CD4-positive, alpha-beta T cell treated with Interleukin-15 for 4 hours (primary cell): ENCODE data around the gene GDPD4.
A peak's percentile ranks its signal among the peaks of the same experiment; 100 is the strongest.

ENCODE experiments used
- DNase-seq: peaks from one replicate; pipeline ENCODE4 v3.0.0-alpha.2; 2020; ENCODE audit warnings: low spot score

The GDPD4 gene

DNA sequence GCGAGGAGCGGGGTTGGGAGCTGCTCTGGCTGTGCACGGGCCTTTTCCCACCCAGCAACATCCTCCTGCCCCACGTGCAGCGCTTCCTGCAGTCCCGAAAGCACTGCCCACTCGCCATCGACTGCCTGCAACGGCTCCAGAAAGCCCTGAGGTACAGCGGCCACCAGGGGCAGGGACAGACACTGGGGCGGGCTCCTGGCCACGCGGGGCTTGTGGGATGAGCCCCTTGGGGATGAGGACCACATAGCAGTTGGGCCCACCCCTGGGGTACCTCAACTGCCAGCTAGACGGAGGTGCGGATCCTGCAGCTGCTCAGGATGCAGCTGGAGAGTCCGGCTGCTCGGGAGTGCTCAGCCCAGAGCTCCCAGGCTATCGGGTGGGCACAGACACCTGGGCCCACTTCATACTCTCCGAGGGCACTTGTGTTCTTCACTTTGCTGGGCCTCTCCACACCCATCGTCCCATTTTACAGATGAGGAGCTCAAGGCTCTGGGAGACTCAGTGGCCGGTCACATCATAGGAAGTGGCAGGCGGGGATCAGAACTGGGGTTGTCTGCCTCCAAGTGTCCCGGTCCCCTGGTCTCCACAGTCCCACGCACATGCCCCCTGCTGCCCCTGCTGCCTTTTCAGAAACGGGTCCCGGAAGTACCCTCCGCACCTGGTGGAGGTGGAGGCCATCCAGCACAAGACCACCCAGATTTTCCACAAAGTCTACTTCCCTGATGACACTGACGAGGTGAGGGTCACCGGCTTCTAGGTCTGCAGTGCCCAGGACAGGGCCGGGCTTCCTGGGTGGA, 95.8 kb downstream of the GDPD4 start:
- no peak for DNase-seq

DNA sequence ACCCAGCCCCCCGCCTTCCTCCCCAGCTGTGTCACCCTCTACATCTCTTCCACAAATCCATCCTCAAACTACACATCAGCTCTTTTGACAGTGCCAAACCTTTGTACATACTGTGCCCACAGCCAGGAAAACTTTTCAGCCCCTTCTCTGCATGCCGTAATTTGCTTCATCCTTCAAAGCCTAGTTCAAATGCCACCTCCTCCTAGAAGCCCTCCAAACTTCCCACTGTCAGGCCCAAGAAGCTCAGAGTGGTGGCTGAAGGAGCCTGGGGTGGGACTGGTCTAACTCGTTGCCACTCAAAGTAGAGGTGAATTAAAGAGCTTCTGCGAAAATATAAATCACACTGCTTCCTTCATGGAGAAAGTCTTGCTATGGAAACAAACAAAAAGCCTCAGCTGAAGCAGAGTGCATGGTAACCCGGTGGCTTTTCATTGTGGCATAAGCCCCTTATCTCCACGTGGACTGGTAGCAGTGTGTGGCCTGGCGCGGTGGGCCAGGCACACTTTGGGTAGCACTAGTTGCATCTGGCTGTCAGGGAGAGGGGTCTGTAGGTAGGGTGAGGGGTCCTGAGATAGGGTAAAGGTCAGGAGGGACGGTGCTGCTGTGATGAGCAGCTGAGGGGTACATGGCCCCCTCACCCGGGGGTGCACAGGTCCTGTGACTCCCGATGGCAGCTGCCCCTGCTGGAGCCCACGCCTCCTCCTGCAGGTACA, 96.6 kb downstream of the GDPD4 start:
- DNase-seq = no peak

DNA sequence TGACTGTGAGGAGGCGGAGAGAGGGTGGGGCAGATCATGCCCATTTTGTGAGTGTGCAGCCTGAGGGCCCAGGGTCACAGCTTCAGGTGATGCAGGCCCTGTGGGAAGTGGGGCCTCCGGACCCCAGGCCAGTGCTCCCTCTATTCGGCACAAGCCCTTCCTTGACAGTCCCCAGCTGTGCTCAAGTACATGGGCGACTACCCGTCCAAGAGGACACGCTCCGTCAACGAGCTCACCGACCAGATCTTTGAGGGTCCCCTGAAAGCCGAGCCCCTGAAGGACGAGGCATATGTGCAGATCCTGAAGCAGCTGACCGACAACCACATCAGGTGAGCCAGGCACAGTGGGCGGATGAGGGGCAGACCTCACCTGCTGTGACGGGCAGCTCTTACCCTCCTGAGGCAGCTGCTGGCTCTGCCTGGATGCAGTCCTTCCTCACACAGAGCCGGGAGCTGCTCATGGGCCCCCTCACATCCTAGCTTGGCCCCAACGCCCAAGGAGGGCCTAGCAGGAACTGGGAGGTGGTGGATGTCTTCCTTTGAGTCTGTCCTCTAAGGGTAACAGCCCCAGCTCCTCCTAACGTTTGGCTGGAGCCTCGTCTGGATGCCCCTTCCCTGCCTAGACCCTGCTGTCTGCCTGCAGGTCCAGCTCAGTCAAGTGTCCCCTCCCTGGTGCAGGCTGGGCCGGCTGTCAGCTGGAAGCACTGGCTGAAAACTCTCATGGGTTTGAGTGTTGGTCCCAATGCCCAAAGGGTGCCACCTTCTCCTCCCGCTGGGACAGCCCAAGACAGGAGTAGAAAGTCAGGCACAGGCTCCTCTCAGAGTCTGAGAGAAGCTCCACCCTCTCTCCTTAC, 97.4 kb downstream of the GDPD4 start:
- no peak for DNase-seq

DNA sequence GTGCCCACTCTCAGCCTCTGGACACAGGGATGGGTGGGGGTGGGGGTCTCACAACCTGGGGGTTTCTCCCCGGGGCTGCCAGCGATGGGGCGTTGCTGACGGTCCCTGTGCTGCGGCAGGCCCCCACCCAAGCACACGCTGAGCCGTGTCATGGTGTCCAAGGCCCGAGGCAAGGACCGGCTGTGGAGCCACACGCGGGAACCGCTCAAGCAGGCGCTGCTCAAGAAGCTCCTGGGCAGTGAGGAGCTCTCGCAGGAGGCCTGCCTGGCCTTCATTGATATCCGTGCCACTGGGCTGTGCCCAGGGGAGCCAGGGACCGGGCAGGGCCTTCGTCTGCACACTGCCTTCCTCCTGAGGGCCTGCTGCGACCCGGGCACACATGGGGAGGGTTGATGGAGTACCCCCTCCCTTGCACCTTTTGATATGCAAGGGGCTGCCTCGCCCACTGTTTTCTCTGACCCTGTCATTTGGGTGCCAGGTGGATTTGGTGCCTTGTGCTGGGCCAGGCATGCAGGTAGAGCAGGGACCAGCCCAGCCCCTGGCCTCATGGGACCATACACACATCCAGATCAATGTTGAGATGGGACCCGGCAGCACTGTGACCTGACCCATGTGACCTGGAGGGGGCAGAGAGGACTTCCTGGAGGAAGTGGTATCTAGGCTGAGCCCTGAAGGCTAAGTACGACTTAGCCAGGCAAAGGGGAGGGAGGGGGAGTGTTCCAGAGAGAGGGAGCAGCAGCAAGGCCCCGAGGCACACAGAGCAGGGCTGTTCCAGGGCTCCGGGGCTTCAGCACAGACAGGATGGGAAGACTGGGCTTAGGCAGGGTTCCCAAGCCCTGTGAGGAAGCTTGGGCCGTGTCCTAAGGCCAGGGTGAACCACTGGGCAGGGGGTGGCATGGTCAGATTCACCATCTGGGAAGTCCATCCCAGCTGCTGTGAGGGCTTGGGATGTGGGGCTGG, 98.3 kb downstream of the GDPD4 start:
- DNase-seq = no peak

DNA sequence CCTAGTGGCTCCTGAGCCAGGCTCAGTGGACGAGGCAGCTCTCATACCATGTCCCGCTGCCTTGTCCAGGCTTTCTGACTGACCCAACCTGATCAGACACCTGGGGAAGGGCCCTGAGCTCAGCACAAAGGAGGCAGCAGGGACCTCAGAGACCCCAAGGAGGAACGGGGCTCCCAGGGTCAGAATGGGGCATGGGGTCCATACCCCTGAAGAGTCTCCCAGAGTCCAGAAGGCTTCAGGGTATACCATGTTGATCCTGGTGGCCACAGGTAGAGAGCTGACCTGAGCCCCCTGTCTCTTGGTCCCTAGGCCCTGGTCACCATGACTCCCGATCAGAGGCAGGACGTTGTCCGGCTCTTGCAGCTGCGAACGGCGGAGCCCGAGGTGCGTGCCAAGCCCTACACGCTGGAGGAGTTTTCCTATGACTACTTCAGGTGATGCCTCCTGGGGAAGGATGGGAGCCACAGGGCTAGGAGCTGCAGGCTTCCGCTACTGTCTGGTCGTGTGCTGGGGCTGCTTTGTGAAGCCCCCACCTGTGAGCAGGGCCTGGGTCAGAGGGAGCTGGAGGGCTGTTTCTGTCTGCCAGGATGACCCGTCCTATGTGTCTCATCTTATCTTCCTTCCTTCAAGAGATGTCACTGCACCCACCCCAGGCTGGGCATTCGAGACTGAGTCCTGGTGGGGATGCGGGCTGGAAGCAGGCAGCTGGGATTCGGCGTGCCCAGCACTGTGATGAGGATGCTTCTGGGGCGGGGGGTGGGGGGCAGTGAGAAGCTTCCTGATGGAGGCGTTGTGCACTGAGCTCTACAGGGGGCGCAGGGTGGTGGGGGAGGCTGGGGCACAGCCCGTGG, 99.3 kb downstream of the GDPD4 start:
- DNase-seq = no peak

DNA sequence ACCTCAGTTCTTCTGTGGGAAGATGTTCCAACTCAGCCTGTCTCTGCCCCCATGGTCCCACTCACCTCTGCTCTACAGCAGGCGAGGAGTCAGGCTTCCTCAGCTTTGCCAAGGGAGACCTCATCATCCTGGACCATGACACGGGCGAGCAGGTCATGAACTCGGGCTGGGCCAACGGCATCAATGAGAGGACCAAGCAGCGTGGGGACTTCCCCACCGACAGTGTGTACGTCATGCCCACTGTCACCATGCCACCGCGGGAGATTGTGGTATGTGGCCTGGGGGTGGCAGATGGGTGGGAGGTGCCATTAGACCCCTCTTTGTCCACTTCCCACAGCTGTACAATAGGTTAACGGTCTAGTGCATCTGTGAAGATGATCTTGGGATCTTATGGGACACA, 100.1 kb downstream of the GDPD4 start:
- DNase-seq = no peak

DNA sequence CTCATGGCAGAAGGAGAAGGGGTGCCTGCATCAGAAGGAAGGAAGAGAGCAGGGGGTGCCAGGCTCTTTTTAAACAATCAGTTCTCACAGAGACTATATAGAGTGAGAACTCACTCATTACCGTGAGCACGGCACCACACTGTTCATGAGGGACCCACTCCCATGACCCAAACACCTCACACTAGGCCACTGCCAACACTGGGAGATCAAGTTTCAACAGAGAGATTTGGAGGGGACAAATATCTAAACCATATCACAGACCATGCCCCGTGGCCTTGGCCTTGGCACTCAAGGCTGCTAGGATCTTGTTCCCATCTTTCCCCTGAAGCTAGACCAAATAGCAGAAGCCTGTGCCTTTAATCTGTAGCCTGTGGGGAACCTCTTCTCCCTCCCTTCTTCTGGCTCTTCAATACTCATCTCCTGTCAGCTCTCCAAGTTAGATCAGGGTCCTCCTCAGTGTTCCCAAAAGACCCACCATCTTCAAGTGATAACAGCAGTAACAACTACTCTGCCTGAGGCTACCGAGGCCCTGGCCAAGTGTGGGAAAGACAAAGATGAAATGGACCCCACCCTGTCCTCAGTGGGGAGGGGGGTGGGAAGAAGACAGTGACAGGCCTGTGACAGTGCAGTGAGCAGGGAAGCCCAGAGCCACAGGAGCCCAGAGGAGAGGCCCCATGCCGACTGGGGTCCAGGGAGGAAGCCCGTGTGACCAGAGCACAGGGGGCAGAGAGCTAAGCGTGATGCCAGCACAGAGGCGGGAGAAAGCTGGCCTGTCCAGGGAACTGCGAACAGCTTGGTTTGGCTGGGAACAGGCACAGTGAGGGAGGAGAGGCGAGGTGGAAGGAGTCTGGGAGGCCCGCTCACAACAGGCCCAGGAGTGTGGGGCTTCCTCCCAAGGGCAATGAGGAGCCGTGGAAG, 100.9 kb downstream of the GDPD4 start:
- DNase-seq = no peak

DNA sequence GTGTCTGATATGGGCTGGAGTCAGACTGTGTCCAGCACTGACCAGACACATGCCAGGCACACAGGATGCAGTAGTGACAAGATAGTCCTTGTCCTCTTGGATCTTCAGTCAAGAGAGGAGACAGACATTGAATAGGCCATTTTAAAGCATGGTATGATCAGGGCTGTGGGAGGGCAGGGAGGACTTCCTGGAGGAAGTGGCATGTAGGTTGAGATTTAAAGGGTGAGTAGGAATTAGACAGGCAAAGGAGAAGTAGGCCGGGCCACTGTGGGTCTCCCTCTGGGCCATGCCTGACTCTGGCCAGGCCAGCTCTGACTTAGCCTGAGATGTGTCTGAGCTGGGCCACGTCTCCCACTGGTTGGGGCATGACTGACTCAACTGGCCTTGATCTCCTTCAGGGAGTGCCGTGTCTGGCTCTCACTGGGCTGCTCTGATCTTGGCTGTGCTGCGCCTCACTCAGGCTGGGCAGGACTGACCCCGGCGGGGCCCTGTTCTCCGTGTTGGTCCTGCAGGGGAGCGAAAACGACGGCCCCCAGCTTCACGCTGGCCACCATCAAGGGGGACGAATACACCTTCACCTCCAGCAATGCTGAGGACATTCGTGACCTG, 102.2 kb downstream of the GDPD4 start:
- DNase-seq = no peak

DNA sequence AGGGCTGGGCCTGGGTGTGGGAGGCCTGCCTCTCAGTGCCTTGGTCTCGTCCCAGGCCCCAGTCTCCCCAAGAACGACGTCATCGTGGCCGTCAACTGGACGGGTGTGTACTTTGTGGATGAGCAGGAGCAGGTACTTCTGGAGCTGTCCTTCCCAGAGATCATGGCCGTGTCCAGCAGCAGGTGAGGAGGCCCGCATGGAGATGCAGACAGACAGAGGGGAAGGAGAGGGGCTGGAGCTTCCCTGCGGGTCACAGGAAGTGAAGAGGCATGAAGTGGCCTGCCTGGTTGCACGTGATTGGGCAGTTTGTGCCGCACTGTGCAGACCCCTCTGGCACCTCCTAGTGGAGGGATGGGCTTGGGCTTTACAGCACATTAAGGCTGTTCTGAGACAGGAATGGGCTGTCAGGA, 103.0 kb downstream of the GDPD4 start:
- no peak for DNase-seq

DNA sequence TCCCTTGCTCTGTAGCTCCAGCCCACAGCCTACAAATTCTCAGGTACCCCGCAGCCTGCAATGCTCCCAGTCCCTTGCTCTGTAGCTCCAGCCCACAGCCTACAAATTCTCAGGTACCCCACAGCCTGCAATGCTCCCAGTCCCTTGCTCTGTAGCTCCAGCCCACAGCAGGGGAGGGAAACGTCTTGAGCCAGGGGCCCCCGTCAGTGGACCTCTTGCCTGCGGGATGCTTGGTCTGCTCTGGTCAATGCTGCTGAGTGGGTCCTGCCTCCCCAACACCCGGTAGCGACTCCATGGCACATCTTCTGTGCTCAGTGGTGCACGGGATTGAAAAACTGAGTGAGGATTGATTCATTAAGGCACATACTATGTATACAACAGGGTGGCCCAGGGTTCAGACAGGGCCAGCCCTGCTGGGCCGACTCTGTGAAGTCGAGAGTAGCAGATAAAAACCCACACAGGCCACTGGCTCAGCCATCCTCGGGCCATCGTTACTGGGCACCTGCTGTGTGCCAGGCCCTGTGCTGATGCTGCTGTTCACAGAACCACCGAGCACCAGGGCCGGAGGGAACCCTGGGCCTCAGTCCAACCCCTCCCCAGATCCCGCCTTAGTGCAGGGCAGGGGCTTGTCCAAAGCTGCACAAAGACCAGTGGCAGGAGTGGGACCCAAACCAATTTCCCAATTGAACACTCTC, 103.7 kb downstream of the GDPD4 start:
- DNase-seq = no peak

DNA sequence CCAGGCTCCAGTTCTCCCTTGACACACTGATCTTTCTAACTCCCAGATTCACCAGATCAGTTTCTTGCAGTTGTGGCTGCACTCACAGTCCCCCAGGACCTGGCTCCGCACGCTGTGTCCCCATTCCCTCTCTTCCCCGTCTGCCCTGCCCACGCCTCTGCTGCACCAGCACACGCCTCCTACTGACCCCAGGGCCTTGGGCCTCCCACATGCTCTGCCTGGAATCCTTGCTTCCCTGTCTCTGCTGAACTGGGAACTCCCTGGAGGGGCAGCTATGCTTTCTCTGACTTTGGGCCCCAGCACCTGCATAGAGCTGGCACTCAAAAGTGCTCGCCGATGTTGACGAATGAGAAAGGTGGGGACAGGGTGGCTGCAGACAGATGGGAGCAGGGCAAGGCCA, 104.5 kb downstream of the GDPD4 start:
- no peak for DNase-seq

DNA sequence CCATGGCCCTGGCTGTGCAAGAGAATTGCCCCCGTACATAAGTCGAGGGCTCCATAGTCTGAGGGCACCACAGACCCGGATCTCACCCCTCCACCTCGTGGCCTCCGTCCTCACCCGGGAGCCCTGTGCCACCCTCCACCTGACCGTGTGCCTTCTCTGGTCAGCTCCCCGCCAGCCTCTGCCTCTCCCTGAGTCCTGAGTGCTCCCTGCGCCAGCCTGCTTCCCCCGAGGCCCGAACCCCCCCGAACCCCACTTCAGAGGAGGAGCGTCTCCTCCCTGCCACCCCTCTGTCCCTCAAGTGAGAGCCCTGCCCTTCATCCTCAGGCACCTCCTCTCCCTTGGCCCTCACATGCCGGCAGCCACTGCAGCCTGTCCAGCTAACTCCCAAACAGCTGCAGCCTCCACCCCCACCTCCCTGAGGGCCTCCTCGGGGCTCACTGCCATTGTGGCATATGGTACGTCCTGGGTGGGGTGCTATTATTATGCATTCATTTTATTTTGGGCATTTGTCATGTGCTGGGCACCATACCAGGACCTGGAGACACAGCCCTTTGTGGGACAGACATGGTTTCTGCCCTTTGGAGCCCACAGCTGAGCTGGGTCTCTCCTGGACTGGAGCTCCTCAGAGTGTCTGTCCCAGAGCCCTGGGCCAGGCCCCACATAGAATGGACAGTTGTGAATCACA, 106.3 kb downstream of the GDPD4 start:
- no peak for DNase-seq

DNA sequence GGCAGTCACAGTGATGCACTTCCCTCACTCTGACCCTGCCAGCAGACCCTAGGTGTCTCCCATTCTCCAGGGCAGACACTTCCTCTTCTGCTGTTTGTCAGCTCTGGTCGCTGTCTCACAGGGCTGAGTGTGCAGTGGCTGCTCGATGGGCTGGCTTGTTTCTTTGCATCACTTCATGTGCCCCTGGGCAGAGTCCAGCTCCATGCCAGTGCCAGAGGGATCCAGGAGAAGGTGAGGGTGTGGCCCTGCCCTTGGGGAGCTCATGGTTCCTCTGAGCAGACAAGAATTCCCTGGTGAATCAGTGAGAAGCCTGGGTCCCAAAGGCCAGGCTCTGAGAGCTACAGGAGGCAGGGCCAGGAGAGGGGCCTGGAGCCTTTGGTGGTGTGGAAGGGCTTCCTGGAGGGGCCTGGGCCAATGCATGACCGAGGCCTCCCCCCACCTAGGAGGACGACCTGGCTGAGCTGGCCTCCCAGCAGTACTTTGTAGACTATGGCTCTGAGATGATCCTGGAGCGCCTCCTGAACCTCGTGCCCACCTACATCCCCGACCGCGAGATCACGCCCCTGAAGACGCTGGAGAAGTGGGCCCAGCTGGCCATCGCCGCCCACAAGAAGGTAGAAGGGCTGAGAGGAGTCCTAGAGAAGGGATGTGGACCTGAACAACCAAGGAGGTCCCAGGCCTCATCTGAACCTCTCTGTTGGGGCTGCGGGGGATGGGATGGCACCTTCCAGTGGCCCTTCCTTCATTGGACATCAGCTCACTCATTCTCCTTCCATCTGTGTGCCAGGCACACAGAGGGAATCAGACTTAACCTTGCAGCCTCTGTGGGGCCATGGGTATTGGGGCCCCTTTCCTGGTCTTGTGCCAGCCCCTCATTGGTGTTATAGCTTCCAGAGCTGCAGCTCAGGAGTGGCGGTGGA, 107.3 kb downstream of the GDPD4 start:
- DNase-seq = no peak

DNA sequence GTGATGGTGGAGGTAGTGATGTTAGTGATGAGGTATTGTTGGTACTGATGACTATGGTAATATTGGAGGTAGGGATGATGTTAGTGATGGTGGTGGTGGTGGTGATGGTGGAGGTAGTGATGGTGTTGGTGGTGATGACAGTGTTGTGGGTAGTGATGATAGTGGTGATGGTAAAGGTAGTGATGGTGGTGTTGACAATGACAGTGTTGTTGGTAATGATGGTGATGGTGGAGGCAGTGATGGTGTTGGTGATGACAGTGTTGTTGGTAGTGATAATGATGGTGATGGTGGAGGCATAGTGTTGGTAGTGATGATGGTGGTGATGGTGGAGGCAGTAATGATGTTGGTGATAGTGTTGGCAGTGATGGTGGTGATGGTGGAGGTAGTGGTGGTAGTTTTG, 108.3 kb downstream of the GDPD4 start:
- DNase-seq = no peak

DNA sequence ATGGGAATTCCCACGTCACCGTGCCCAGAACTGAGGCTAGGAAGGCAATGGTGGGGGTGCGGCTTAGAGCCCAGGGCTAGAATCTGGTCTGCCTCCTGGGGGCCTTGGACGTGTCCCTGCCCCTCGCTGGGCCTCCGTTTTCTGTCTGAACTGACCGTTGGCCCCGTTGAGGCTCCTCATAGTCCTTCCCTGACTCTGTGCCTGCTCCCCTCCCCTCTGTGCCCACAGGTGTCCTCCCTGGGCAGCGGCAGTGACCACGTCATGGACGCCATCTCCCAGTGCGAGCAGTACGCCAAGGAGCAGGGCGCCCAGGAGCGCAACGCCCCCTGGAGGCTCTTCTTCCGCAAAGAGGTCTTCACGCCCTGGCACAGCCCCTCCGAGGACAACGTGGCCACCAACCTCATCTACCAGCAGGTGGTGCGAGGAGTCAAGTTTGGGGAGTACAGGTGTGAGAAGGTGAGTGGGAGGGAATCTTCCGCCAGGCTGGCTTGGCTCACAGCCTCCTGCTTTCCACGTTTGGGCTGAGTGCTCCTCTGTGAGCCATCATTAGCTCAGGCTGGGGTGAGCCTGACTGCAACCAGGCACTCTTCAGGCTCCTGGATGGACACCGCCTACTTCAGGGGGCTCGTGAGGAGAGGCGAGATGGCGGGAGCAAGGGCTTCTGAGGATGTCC, 109.5 kb downstream of the GDPD4 start:
- DNase-seq = peak; percentile 13

DNA sequence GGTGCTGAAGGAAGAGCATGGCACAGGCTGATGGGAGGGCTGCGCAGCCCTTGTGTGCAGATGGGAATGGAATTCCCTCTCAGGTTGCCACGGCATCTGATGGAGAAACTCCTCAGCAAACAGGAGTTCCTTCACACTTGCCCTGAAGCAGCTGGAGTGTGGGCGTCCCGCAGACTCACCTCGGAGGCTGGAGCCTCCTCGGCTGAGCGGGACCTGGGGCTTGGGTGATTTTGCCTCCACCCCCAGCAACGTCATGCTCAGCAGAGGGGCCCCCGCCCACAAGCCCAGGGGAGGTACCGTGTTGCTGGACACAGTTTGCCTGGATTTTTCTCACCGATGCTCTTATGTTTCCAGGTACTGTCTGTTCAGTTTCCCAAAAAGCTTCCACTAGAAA, 110.1 kb downstream of the GDPD4 start:
- DNase-seq = no peak
